K562 (cell line): ENCODE measurements around the gene TMEM273. TPM values are rescaled to one million over a fixed set of nuclear protein-coding genes. Genes with fewer than 3 reads are reported as not detected.
A peak's percentile ranks its signal among the peaks of the same experiment; 100 is the strongest.

Experiments used
- ARID1B ChIP-seq: fragments of 450-650 bp; IDR thresholded peaks from 2 replicates; pipeline ENCODE4 v1.6.1; 2016; ENCODE audit warnings: antibody characterized with exemption, mild to moderate bottlenecking, inconsistent platforms
- BDP1 ChIP-seq: IDR thresholded peaks from 3 replicates; pipeline ENCODE4 v1.6.1; 2011; ENCODE audit not compliant: insufficient read length, insufficient read depth
- BMI1 ChIP-seq: fragments of 150-350 bp; IDR thresholded peaks from 2 replicates; pipeline ENCODE4 v1.6.1; 2014; ENCODE audit warnings: low read length
- BRCA1 ChIP-seq, 2 experiments: fragments of 450-650 bp in 1 of 2; sonication (generic) in 1 of 2; formaldehyde crosslinking in 1 of 2; IDR thresholded peaks; 2 replicates each; pipeline versions ENCODE4 v1.5.0 to v1.6.1; 2017 to 2020; ENCODE audit warnings: mild to moderate bottlenecking in 1 of 2, missing genetic modification reagents in 1 of 2
- BRD9 ChIP-seq: fragments of 450-650 bp; IDR thresholded peaks from 2 replicates; pipeline ENCODE4 v1.6.1; 2018; ENCODE audit warnings: low read depth; ENCODE audit not compliant: partially characterized antibody
- BRF2 ChIP-seq: IDR thresholded peaks from 3 replicates; pipeline ENCODE4 v1.6.1; 2011; ENCODE audit warnings: borderline replicate concordance, mild to moderate bottlenecking; ENCODE audit not compliant: insufficient read length, insufficient read depth
- CBX1 ChIP-seq: sonication (generic); IDR thresholded peaks from 2 replicates; pipeline ENCODE4 v1.6.1; 2016; ENCODE audit warnings: antibody characterized with exemption, low read depth, mild to moderate bottlenecking
- CCNT2 ChIP-seq: IDR thresholded peaks from 2 replicates; pipeline ENCODE4 v1.6.1; 2011; ENCODE audit warnings: borderline replicate concordance, low read depth, mild to moderate bottlenecking, moderate library complexity, mixed read lengths, low read length; ENCODE audit not compliant: insufficient read length; ENCODE audit errors: extremely low read depth
- E2F3 ChIP-seq: fragments of 250-450 bp; sonication (Bioruptor Pico); IDR thresholded peaks from 2 replicates; pipeline ENCODE4 v1.4.0; 2020; ENCODE audit warnings: mild to moderate bottlenecking
- E2F6 ChIP-seq, 2 experiments: IDR thresholded peaks; 2 replicates each; pipeline ENCODE4 v1.6.1; 2011; ENCODE audit warnings: borderline replicate concordance in 1 of 2, control low read depth in 1 of 2, low read depth in 1 of 2, low read length in 1 of 2, mild to moderate bottlenecking in 1 of 2, mixed read lengths in 1 of 2, moderate library complexity in 1 of 2; ENCODE audit not compliant: insufficient read depth in 1 of 2, insufficient read length in 1 of 2, poor library complexity in 1 of 2, severe bottlenecking in 1 of 2; ENCODE audit errors: extremely low read depth in 1 of 2
- ESRRA ChIP-seq: fragments of 450-650 bp; IDR thresholded peaks from 2 replicates; pipeline ENCODE4 v1.6.1; 2014; ENCODE audit warnings: low read depth, mild to moderate bottlenecking, moderate library complexity, borderline replicate concordance
- HDAC2 ChIP-seq: fragments of 450-650 bp; IDR thresholded peaks from 2 replicates; pipeline ENCODE4 v1.6.1; 2016; ENCODE audit warnings: mild to moderate bottlenecking
- JUN ChIP-seq, 2 experiments: sonication (generic) in 1 of 2; formaldehyde crosslinking in 1 of 2; IDR thresholded peaks; 2 replicates each; pipeline versions ENCODE4 v1.6.1 to v1.8.0; 2012 to 2022; ENCODE audit warnings: borderline replicate concordance in 2 of 2, mild to moderate bottlenecking in 2 of 2, improper control_type of control experiment in 1 of 2, low read depth in 1 of 2, low read length in 1 of 2, missing genetic modification reagents in 1 of 2
- KDM1A ChIP-seq, 2 experiments: fragments of 450-650 bp; IDR thresholded peaks; 2 replicates each; pipeline ENCODE4 v1.6.1; 2016; ENCODE audit warnings: mild to moderate bottlenecking in 2 of 2
- MAZ ChIP-seq, 2 experiments: fragments of 450-650 bp in 1 of 2; sonication (generic) in 1 of 2; formaldehyde crosslinking; IDR thresholded peaks in 1 of 2; conservative IDR thresholded peaks in 1 of 2; 2 replicates each; pipeline versions ENCODE4 v1.4.0 to v1.5.0; 2020; ENCODE audit warnings: mild to moderate bottlenecking in 1 of 2, missing genetic modification reagents in 1 of 2
- MCM3 ChIP-seq: fragments of 450-650 bp; IDR thresholded peaks from 2 replicates; pipeline ENCODE4 v1.6.1; 2016
- MEF2A ChIP-seq: IDR thresholded peaks from 2 replicates; pipeline ENCODE4 v1.6.1; 2011; ENCODE audit warnings: low read depth, mild to moderate bottlenecking, low read length, moderate library complexity; ENCODE audit not compliant: control insufficient read depth
- MTA3 ChIP-seq: fragments of 450-650 bp; formaldehyde crosslinking; IDR thresholded peaks from 2 replicates; pipeline ENCODE4 v1.6.1; 2017; ENCODE audit warnings: mild to moderate bottlenecking, borderline replicate concordance
- PTBP1 ChIP-seq: fragments of 200-400 bp; formaldehyde crosslinking; IDR thresholded peaks from 2 replicates; pipeline ENCODE4 v1.6.1; 2017; ENCODE audit warnings: low read depth, low read length
- RBM25 ChIP-seq: fragments of 200-400 bp; formaldehyde crosslinking; IDR thresholded peaks from 2 replicates; pipeline ENCODE4 v1.6.1; 2018; ENCODE audit warnings: low read length, low read depth, moderate library complexity; ENCODE audit not compliant: severe bottlenecking
- SAFB ChIP-seq: fragments of 200-400 bp; formaldehyde crosslinking; IDR thresholded peaks from 2 replicates; pipeline ENCODE4 v1.6.1; 2017; ENCODE audit warnings: low read depth, low read length, borderline replicate concordance
- SNRNP70 ChIP-seq: fragments of 200-400 bp; formaldehyde crosslinking; optimal IDR thresholded peaks from 2 replicates; pipeline ENCODE3; 2017; ENCODE audit warnings: low read depth, low read length
- SREBF1 ChIP-seq: fragments of 150-350 bp; IDR thresholded peaks from 2 replicates; pipeline ENCODE4 v1.6.1; 2014; ENCODE audit warnings: antibody characterized with exemption, low read depth, low read length, borderline replicate concordance
- SRSF3 ChIP-seq: fragments of 200-400 bp; formaldehyde crosslinking; IDR thresholded peaks from 2 replicates; pipeline ENCODE4 v1.6.1; 2016; ENCODE audit warnings: mild to moderate bottlenecking, low read length, moderate library complexity; ENCODE audit not compliant: insufficient read depth
- TEAD1 ChIP-seq, 2 experiments: fragments of 450-650 bp in 1 of 2; sonication (generic) in 1 of 2; formaldehyde crosslinking; IDR thresholded peaks; 2 replicates each; pipeline versions ENCODE4 v1.4.0 to v1.8.0; 2020 to 2022; ENCODE audit warnings: mild to moderate bottlenecking in 2 of 2, missing genetic modification reagents in 1 of 2
- ZNF354B ChIP-seq: fragments of 250-450 bp; sonication (Bioruptor Pico); IDR thresholded peaks from 2 replicates; pipeline ENCODE4 v1.4.0; 2020
- ZNF79 ChIP-seq: fragments of 250-450 bp; sonication (Bioruptor Pico); IDR thresholded peaks from 2 replicates; pipeline ENCODE4 v1.4.0; 2020; ENCODE audit warnings: low read depth, mild to moderate bottlenecking, moderate library complexity
- polyA plus RNA-seq, 8 experiments: library from polyadenylated mRNA; depleted of rRNA in 4 of 8; stranded (reverse) in 5 of 8; unstranded in 3 of 8; fragments of >200 nt; fragmentation: Nextera tagmentation in 2 of 8; fragmentation: Illumina TruSeq in 1 of 8; extraction: Ambion mirVana in 2 of 8; extraction: Trizol in 1 of 8; gene quantifications; 2 replicates each; pipeline versions ENCODE4 v1.2.1 to v1.2.3, GENCODE V29; 2011 to 2014; ENCODE audit warnings: inconsistent platforms in 1 of 8, missing spikeins in 1 of 8
- total RNA-seq, 7 experiments: library from RNA; depleted of rRNA in 6 of 7; stranded (reverse); fragments of >200 nt in 6 of 7; fragmentation: Illumina TruSeq in 2 of 7; extraction: Trizol in 2 of 7; gene quantifications; 2 replicates each; pipeline versions ENCODE4 v1.2.1 to v1.2.3, GENCODE V29; 2011 to 2021; ENCODE audit warnings: low replicate concordance in 1 of 7

The TMEM273 gene
- total and polyA plus RNA-seq, 9 of the 15 experiments (the other 6 are each of a cell fraction or from before 2014, with no cell fraction given) = 39.2 to 131 (median 95.6) TPM

- TF ChIP-seq SAFB = no peak
- TF ChIP-seq ESRRA = peak; percentile 91
- 0 out of 4 replicates have a peak, but pooled peaks of 1 of the 2 experiments have one; percentile 15 for TF ChIP-seq MAZ (CRISPR knock-in tag; conservative IDR thresholded peaks at IDR 0.05 in 1 of 2, IDR thresholded peaks at IDR 0.05 in 1 of 2)
- TF ChIP-seq SREBF1 = no peak
- TF ChIP-seq ZNF79 = no peak
- peak; percentile 98 for TF ChIP-seq CBX1
- no peak for TF ChIP-seq TEAD1 (CRISPR knock-in tag; IDR thresholded peaks at IDR 0.05)
- TF ChIP-seq KDM1A (IDR thresholded peaks at IDR 0.05) = peak; percentile 86 to 95
- peak; percentile 32; the same call in 1 of the 2 replicates for TF ChIP-seq MTA3
- no peak for TF ChIP-seq BMI1
- TF ChIP-seq BDP1 = no peak
- no peak for TF ChIP-seq BRF2
- no peak for TF ChIP-seq JUN (IDR thresholded peaks at IDR 0.05; ENCODE audit: borderline replicate concordance, low read depth, low read length)
- TF ChIP-seq JUN (CRISPR knock-in tag; IDR thresholded peaks at IDR 0.05; ENCODE audit: borderline replicate concordance) = no peak
- TF ChIP-seq MCM3 = no peak
- peak; percentile 93 for TF ChIP-seq RBM25
- TF ChIP-seq ARID1B = no peak
- no peak for TF ChIP-seq SNRNP70
- TF ChIP-seq CCNT2 = peak; percentile 28
- no peak for TF ChIP-seq E2F3 (CRISPR knock-in tag)
- peak; percentile 84; the same call in 1 of the 2 replicates for TF ChIP-seq PTBP1
- peak; percentile 79; the same call in 1 of the 2 replicates for TF ChIP-seq HDAC2
- no peak for TF ChIP-seq BRD9
- no peak for TF ChIP-seq MEF2A
- TF ChIP-seq E2F6 (IDR thresholded peaks at IDR 0.05; ENCODE audit: borderline replicate concordance in 1 of 2, extremely low read depth in 1 of 2, insufficient read depth in 1 of 2, insufficient read length in 1 of 2, low read depth in 1 of 2, low read length in 1 of 2, poor library complexity in 1 of 2, severe bottlenecking in 1 of 2) = peak; percentile 47 to 72
- TF ChIP-seq SRSF3 = no peak
- no peak for TF ChIP-seq ZNF354B (CRISPR knock-in tag)
- no peak for TF ChIP-seq BRCA1 (IDR thresholded peaks at IDR 0.05)
- TF ChIP-seq BRCA1 (CRISPR knock-in tag; IDR thresholded peaks at IDR 0.05) = no peak
Measured at GRCh38 chr10:49115015-49115795, 73.0 kb downstream of the TMEM273 start, which contains the start of gene VSTM4 (continued).
